ENCODE measurements around the gene HPSE2.

Gene HPSE2

GRCh38 chr10:99172950-99173349 is 62.7 kb downstream of the HPSE2 start:
- Histone ChIP-seq H2AFZ (ENCODE audit: low read depth, low read length) (no peak overlapping the region), H3K4me2 (ENCODE audit: low read length) (no peak overlapping the region), H3K36me3 (replicated peaks; ENCODE audit: low read depth, low read length) (no peaks in the 10 kb centered on the region), H3K4me1 (ENCODE audit: low read length) (no peaks in the 10 kb centered on the region), H3K9me3 (ENCODE audit: insufficient read depth, low read length) (no peaks in the 10 kb centered on the region), H3K27me3 (ENCODE audit: low read depth, low read length) (no peaks in the 10 kb centered on the region), H3K79me2 (ENCODE audit: low read length) (no peaks in the 10 kb centered on the region), H3K9ac (ENCODE audit: low read length) (no peak overlapping the region), H4K20me1 (ENCODE audit: insufficient read depth, low read length) (no peaks in the 10 kb centered on the region), H3K27ac (ENCODE audit: low read length) (no peak overlapping the region), H3K4me3 (ENCODE audit: low read length) (no peak overlapping the region)
- TF ChIP-seq CTCF (IDR thresholded peaks at IDR 0.05; ENCODE audit: low read depth, low read length) (no peak), EZH2phosphoT487 (IDR thresholded peaks at IDR 0.05; ENCODE audit: low read depth) (no peak)

GRCh38 chr10:99172128-99172738 is 63.4 kb downstream of the HPSE2 start:
- Histone ChIP-seq H4K20me1 (ENCODE audit: insufficient read depth, low read length) (no peaks in the 10 kb centered on the region), H3K27ac (ENCODE audit: low read length) (no peak overlapping the region), H3K27me3 (ENCODE audit: low read depth, low read length) (no peaks in the 10 kb centered on the region), H3K4me1 (ENCODE audit: low read length) (no peaks in the 10 kb centered on the region), H2AFZ (ENCODE audit: low read depth, low read length) (no peak overlapping the region), H3K4me2 (ENCODE audit: low read length) (no peak overlapping the region), H3K9me3 (ENCODE audit: insufficient read depth, low read length) (no peaks in the 10 kb centered on the region), H3K4me3 (ENCODE audit: low read length) (no peak overlapping the region), H3K79me2 (ENCODE audit: low read length) (no peaks in the 10 kb centered on the region), H3K9ac (ENCODE audit: low read length) (no peak overlapping the region), H3K36me3 (replicated peaks; ENCODE audit: low read depth, low read length) (no peaks in the 10 kb centered on the region)
- TF ChIP-seq CTCF (IDR thresholded peaks at IDR 0.05; ENCODE audit: low read depth, low read length) (peak; percentile 21; the same call in 1 of the 2 replicates), EZH2phosphoT487 (IDR thresholded peaks at IDR 0.05; ENCODE audit: low read depth) (no peak)

- no peak overlapping the region for H3K9ac ChIP-seq (ENCODE audit: low read length)
- no peak overlapping the region for H2AFZ ChIP-seq (ENCODE audit: low read depth, low read length)
- H3K27ac ChIP-seq (ENCODE audit: low read length): no peak overlapping the region
- no peaks in the 10 kb centered on the region for H3K36me3 ChIP-seq (replicated peaks; ENCODE audit: low read depth, low read length)
- H3K4me3 ChIP-seq (ENCODE audit: low read length): no peak overlapping the region
- H3K4me1 ChIP-seq (ENCODE audit: low read length): no peaks in the 10 kb centered on the region
- H3K9me3 ChIP-seq (ENCODE audit: insufficient read depth, low read length): no peaks in the 10 kb centered on the region
- no peaks in the 10 kb centered on the region for H4K20me1 ChIP-seq (ENCODE audit: insufficient read depth, low read length)
- no peaks in the 10 kb centered on the region for H3K79me2 ChIP-seq (ENCODE audit: low read length)
- no peaks in the 10 kb centered on the region for H3K27me3 ChIP-seq (ENCODE audit: low read depth, low read length)
- H3K4me2 ChIP-seq (ENCODE audit: low read length): no peak overlapping the region
- no peak for TF ChIP-seq EZH2phosphoT487 (IDR thresholded peaks at IDR 0.05; ENCODE audit: low read depth)
- TF ChIP-seq CTCF (IDR thresholded peaks at IDR 0.05; ENCODE audit: low read depth, low read length): no peak
These were observed 65.5 kb downstream of the HPSE2 start for GRCh38 chr10:99170116-99170675.

GRCh38 chr10:99161165-99161564 is 74.5 kb downstream of the HPSE2 start:
- no peak overlapping the region for H3K9ac ChIP-seq (ENCODE audit: low read length)
- H3K36me3 ChIP-seq (replicated peaks; ENCODE audit: low read depth, low read length): no peaks in the 10 kb centered on the region
- H3K27ac ChIP-seq (ENCODE audit: low read length): no peak overlapping the region
- H2AFZ ChIP-seq (ENCODE audit: low read depth, low read length): no peak overlapping the region
- H3K9me3 ChIP-seq (ENCODE audit: insufficient read depth, low read length): no peaks in the 10 kb centered on the region
- H3K4me2 ChIP-seq (ENCODE audit: low read length): no peak overlapping the region
- no peak overlapping the region for H3K4me3 ChIP-seq (ENCODE audit: low read length)
- TF ChIP-seq EZH2phosphoT487 (IDR thresholded peaks at IDR 0.05; ENCODE audit: low read depth): no peak
- no peak for TF ChIP-seq CTCF (IDR thresholded peaks at IDR 0.05; ENCODE audit: low read depth, low read length)
- H3K79me2 ChIP-seq (ENCODE audit: low read length): no peaks in the 10 kb centered on the region
- H3K27me3 ChIP-seq (ENCODE audit: low read depth, low read length): no peaks in the 10 kb centered on the region
- H4K20me1 ChIP-seq (ENCODE audit: insufficient read depth, low read length): no peaks in the 10 kb centered on the region
- no peaks in the 10 kb centered on the region for H3K4me1 ChIP-seq (ENCODE audit: low read length)
